Naive thymus-derived CD8-positive, alpha-beta T cell (primary cell): ENCODE data around the gene JPH2. TPM values are rescaled to one million over a fixed set of nuclear protein-coding genes. Genes with fewer than 3 reads are reported as not detected.
A peak's percentile ranks its signal among the peaks of the same experiment; 100 is the strongest.

Experiments used
- ATAC-seq, 2 donors: fragments of 150-1000 bp; cut with Tn5 transposase in 1 of 2; sonication (Bioruptor Pico), chemical (Tn5 transposase) in 1 of 2; 1 replicate in 1 of 2; 2 replicates in 1 of 2; pipeline ENCODE4 v1.10.0; 2021; ENCODE audit warnings: mild to moderate bottlenecking in 2 of 2, moderate library complexity in 2 of 2
- POLR2A ChIA-PET: fragments of 350-600 bp; sonication (Branson Sonifier 250); formaldehyde crosslinking; loops from one replicate; lab custom pipeline; 2021; ENCODE audit warnings: antibody characterized with exemption; lab: Charles Lee
- DNase-seq, 10 donors: peaks; one replicate each; pipeline versions ENCODE4 v3.0.0 to v3.0.0-alpha.2; 2020 to 2022
- H3K27ac Mint-ChIP-seq, 10 donors: one replicate each; pipeline ENCODE4 v1.8.0; 2020 to 2022; ENCODE audit warnings: mild to moderate bottlenecking in 10 of 10, mixed read lengths in 10 of 10, moderate library complexity in 4 of 10, inconsistent platforms in 1 of 10
- H3K27me3 Mint-ChIP-seq, 5 donors: one replicate each; pipeline ENCODE4 v1.8.0; 2021 to 2022; ENCODE audit warnings: mixed read lengths in 5 of 5
- H3K36me3 Mint-ChIP-seq, 3 donors: one replicate each; pipeline ENCODE4 v1.8.0; 2020 to 2022; ENCODE audit warnings: mixed read lengths in 3 of 3, mild to moderate bottlenecking in 2 of 3, inconsistent platforms in 1 of 3
- H3K4me1 Mint-ChIP-seq, 4 donors: one replicate each; pipeline ENCODE4 v1.8.0; 2021 to 2022; ENCODE audit warnings: mixed read lengths in 4 of 4
- H3K4me3 Mint-ChIP-seq, 10 donors: one replicate each; pipeline ENCODE4 v1.8.0; 2020 to 2022; ENCODE audit warnings: mild to moderate bottlenecking in 10 of 10, mixed read lengths in 10 of 10, moderate library complexity in 6 of 10, inconsistent platforms in 1 of 10
- H3K9me3 Mint-ChIP-seq, 9 donors: one replicate each; pipeline ENCODE4 v1.8.0; 2020 to 2022; ENCODE audit warnings: mixed read lengths in 9 of 9, mild to moderate bottlenecking in 3 of 9, inconsistent platforms in 1 of 9, moderate library complexity in 1 of 9
- polyA plus RNA-seq, 3 donors: library from polyadenylated mRNA; unstranded; fragments of 300-500 nt; fragmentation: Illumina TruSeq; gene quantifications; one replicate each; pipeline ENCODE4 v1.2.3, GENCODE V29; 2021
- total RNA-seq, 8 experiments: library from RNA in 2 of 8; stranded (reverse) in 2 of 8; gene quantifications; one replicate each; pipeline ENCODE4 v1.2.3 and lab custom pipeline; 2021 to 2026

JPH2 gene
- total and polyA plus RNA-seq, 5 experiments from 2014 or later: not detected

DNA sequence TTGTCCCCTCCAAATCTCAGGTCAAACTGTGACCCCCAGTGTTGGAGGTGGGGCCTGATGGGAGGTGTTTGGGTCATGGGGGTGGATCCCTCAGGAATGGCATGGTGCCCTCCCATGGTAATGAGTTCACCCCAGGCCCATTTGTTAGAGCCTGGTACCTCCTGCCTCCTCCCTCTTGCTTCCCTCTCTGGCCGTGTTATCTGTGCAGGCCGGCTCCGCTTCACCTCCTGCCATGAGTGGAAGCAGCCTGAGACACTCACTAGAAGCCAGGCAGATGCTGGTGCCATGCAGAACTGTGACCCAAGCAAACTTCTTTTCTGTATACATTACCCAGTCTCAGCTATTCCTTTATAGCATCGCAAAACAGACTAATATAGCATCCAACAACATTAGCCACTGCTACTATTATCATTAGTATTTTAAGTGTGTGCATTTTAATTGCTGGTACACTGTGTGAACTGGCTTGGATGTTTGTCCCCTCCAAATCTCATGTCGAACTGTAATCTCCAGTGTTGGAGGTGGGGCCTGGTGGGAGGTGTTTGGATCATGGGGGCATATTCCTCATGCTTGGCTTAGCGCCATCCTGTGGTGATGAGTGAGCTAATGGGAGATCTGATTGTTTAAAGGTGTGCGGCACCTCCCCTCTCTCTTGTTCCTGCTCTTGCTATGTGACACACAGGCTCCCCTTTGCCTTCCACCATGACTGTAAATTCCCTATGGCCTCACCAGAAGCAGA lies 35.8 kb upstream of the JPH2 start:
- H3K27ac Mint-ChIP-seq: peak overlapping the region; percentile 84 to 97 (median 88)
- no peaks in the 10 kb centered on the region for H3K36me3 Mint-ChIP-seq
- no peak for DNase-seq
- peaks cover 28 to 47% (median 43%) of the 10 kb centered on the region in 4 donors for H3K4me1 Mint-ChIP-seq
- no peaks in the 10 kb centered on the region for H3K9me3 Mint-ChIP-seq
- no peak for ATAC-seq
- no peaks in the 10 kb centered on the region for H3K27me3 Mint-ChIP-seq
- POLR2A ChIA-PET: interaction anchor here (0.8 kb wide), 1 partner anchor 13 kb away, joined by 4 read pairs; no protein-coding TSS in a partner anchor
- H3K4me3 Mint-ChIP-seq: no peak overlapping the region

- no peaks in the 10 kb centered on the region for H3K9me3 Mint-ChIP-seq
- no peak for ATAC-seq
- H3K36me3 Mint-ChIP-seq: no peaks in the 10 kb centered on the region
- H3K27me3 Mint-ChIP-seq: no peaks in the 10 kb centered on the region
- peak overlapping the region in 9 of 10 donors; percentile 62 to 97 (median 89) for H3K27ac Mint-ChIP-seq
- peaks cover 33 to 54% (median 49%) of the 10 kb centered on the region in 4 donors for H3K4me1 Mint-ChIP-seq
- no peak for DNase-seq
- POLR2A ChIA-PET: no interaction called here
- H3K4me3 Mint-ChIP-seq: no peak overlapping the region
These were observed 35.0 kb upstream of the JPH2 start for GRCh38 chr20:44222027-44222426.

GRCh38 chr20:44221368-44221954 lies 34.5 kb upstream of the JPH2 start:
- peaks cover 33 to 57% (median 52%) of the 10 kb centered on the region in 4 donors for H3K4me1 Mint-ChIP-seq
- H3K27ac Mint-ChIP-seq: peak overlapping the region; percentile 93 to 97 (median 96)
- DNase-seq (no peak), ATAC-seq (no peak)
- H3K9me3 Mint-ChIP-seq: no peaks in the 10 kb centered on the region
- H3K36me3 Mint-ChIP-seq: no peaks in the 10 kb centered on the region
- peak overlapping the region in 5 of 10 donors; percentile 10 to 49 (median 26) for H3K4me3 Mint-ChIP-seq
- H3K27me3 Mint-ChIP-seq: no peaks in the 10 kb centered on the region
- POLR2A ChIA-PET: no interaction called here

DNA sequence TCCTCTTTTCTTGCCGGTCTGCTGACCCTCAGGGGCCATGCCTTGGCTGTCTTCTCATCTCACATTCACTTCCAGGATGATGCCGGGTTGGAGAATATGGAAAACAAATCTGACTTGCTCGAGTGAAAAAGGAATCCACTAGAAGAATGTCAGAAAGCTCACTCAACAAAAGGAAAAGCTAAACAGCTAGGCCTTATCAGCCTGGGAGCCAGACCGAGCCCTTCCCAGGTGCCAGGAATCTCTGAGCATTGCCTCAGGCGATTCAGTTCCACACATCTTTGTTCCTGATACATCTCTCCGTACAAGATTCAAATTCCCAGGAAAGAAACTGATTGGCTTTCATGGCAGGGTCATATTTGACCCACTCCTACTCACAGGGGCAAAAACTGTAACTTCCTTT lies 32.8 kb upstream of the JPH2 start:
- POLR2A ChIA-PET: interaction anchor here (0.6 to 9.9 kb wide), 4 partner anchors 62 to 390 kb away, joined by 3 to 145 read pairs (median 12); partner anchors contain the start of gene FITM2
- peak overlapping the region; percentile 65 to 89 (median 84) for H3K4me3 Mint-ChIP-seq
- H3K27me3 Mint-ChIP-seq: no peaks in the 10 kb centered on the region
- H3K36me3 Mint-ChIP-seq: peaks cover 3 to 11% (median 4%) of the 10 kb centered on the region in 3 donors
- H3K4me1 Mint-ChIP-seq: peaks cover 45 to 73% (median 65%) of the 10 kb centered on the region in 4 donors
- no peaks in the 10 kb centered on the region for H3K9me3 Mint-ChIP-seq
- H3K27ac Mint-ChIP-seq: peak overlapping the region; percentile 93 to 97 (median 96)
- DNase-seq (no peak), ATAC-seq (no peak)

- Mint-ChIP-seq H3K36me3 (peaks cover 3 to 11% (median 4%) of the 10 kb centered on the region in 3 donors), H3K4me1 (peaks cover 46 to 75% (median 67%) of the 10 kb centered on the region in 4 donors), H3K4me3 (peak overlapping the region; percentile 65 to 89 (median 84)), H3K27me3 (no peaks in the 10 kb centered on the region), H3K9me3 (no peaks in the 10 kb centered on the region), H3K27ac (peak overlapping the region; percentile 93 to 97 (median 96))
- ATAC-seq (peak; percentile 10 to 21), DNase-seq (peak in 5 of 10 donors; percentile 12 to 70 (median 44))
- POLR2A ChIA-PET: interaction anchor here (0.6 to 9.9 kb wide), 11 partner anchors 9 to 431 kb away, joined by 3 to 145 read pairs (median 4); partner anchors contain the start of genes FITM2 and OSER1
These were observed 32.3 kb upstream of the JPH2 start for GRCh38 chr20:44219170-44219730.

DNA sequence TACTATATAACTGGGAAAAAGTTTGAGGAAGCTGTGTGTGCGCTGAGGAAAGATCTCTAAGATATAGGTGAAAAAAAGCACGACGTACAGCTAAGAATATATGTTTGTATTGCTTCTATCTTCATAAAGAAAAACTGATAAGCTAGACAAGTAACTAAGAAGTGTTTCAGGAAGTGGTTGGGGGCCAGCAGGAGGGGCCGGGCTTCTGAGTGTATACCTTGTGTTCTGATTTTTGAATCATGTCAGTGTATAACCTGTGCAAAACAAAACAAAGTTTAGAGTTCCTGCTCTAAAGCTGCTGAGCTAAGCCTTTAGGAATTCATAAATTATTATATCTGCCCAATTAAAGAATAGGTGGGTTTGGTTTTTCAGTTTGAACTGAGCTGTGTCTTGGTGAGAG lies 31.5 kb upstream of the JPH2 start:
- peak overlapping the region; percentile 93 to 97 (median 96) for H3K27ac Mint-ChIP-seq
- peak; percentile 29 to 80 (median 52) for DNase-seq

DNA sequence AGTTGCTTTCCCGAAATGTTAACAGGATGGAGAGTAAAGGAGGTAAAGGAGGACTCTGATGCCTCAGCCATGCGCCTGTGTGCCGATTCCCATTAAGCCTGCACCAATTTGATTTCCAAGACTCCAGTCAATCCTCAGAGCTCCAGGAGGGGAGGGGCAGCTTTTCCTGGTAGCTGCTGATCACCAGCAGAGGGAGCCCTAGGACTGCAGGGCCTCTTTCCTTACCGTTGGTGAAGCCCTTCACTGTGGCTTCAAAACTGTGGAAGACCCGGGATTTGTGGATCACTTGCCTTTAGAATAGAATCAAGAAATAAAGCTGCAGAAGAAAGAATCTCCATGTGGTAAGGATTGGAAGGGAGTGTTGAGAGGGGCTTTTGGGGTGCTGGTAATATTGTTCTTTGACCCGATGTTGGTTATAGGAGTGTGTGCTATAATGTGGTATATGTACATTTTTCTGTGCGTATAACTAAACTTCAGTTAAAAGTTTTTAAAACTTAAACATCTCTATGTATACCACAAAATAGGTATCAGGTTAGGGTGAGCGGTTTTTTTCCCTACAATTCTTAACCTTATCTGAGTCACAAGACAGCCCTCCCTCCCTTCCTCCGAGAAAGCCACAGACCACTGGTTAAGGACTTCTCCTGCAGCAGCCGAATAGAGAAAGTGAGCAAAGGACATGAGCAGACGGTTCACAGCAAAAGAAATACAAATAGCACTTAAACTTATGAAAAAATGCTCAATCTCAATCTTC lies 30.5 kb upstream of the JPH2 start:
- peak overlapping the region; percentile 65 to 89 (median 84) for H3K4me3 Mint-ChIP-seq
- peaks cover 3 to 11% (median 4%) of the 10 kb centered on the region in 3 donors for H3K36me3 Mint-ChIP-seq
- H3K9me3 Mint-ChIP-seq: no peaks in the 10 kb centered on the region
- peaks cover 43 to 79% (median 67%) of the 10 kb centered on the region in 4 donors for H3K4me1 Mint-ChIP-seq
- H3K27me3 Mint-ChIP-seq: no peaks in the 10 kb centered on the region
- DNase-seq (peak; percentile 54 to 86 (median 70)), ATAC-seq (peak; percentile 48 to 59)
- POLR2A ChIA-PET: interaction anchor here (0.6 to 9.9 kb wide), 10 partner anchors 7 to 495 kb away, joined by 3 to 145 read pairs (median 4); partner anchors contain the start of genes FITM2, OSER1 and TTPAL
- peak overlapping the region; percentile 93 to 97 (median 96) for H3K27ac Mint-ChIP-seq

More for the DNA sequence above, 31.5 kb upstream of the JPH2 start:
- POLR2A ChIA-PET: interaction anchor here (0.6 to 9.9 kb wide), 15 partner anchors 8 to 496 kb away, joined by 3 to 145 read pairs (median 4); partner anchors contain the start of genes FITM2 and OSER1
- peak; percentile 69 to 71 for ATAC-seq
- peaks cover 47 to 79% (median 68%) of the 10 kb centered on the region in 4 donors for H3K4me1 Mint-ChIP-seq
- H3K36me3 Mint-ChIP-seq: peaks cover 3 to 11% (median 4%) of the 10 kb centered on the region in 3 donors
- H3K27me3 Mint-ChIP-seq: no peaks in the 10 kb centered on the region
- no peaks in the 10 kb centered on the region for H3K9me3 Mint-ChIP-seq
- peak overlapping the region; percentile 65 to 89 (median 84) for H3K4me3 Mint-ChIP-seq

DNA sequence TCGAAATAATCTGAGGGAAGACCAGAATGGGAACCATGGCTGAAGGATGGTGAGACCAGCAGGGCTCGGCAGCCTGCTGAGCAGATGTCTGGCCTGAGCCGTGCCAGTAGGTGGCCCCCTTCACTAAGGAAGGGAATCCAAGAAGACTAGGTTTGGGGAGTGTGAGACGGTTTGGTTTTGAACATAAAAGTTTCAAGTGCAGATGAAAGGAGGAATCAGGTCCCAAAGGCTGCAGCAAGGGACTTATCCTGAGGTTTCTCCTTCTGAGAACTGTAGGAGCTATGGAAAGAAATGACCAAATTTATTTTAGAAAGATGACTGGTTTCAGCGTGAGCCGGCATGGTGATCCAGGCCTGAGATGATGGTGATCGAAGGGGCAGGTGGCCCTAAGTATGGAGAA lies 28.1 kb upstream of the JPH2 start:
- ATAC-seq (peak; percentile 15 to 16), DNase-seq (peak; percentile 62 to 89 (median 76))
- H3K27me3 Mint-ChIP-seq: peaks cover 0 to 2% (median 0%) of the 10 kb centered on the region in 5 donors
- H3K4me3 Mint-ChIP-seq: peak overlapping the region in 9 of 10 donors; percentile 20 to 61 (median 37)
- peak overlapping the region; percentile 64 to 96 (median 91) for H3K27ac Mint-ChIP-seq
- no peaks in the 10 kb centered on the region for H3K9me3 Mint-ChIP-seq
- H3K36me3 Mint-ChIP-seq: peaks cover 3 to 11% (median 4%) of the 10 kb centered on the region in 3 donors
- POLR2A ChIA-PET: interaction anchor here (0.9 to 9.9 kb wide), 3 partner anchors 97 to 396 kb away, joined by 3 to 145 read pairs (median 8); partner anchors contain the start of gene FITM2
- H3K4me1 Mint-ChIP-seq: peaks cover 41 to 74% (median 68%) of the 10 kb centered on the region in 4 donors

- Mint-ChIP-seq H3K9me3 (no peaks in the 10 kb centered on the region), H3K4me3 (peak overlapping the region in 4 of 10 donors; percentile 36 to 97 (median 93)), H3K27ac (peak overlapping the region; percentile 69 to 100 (median 98)), H3K36me3 (peaks cover 3 to 11% (median 4%) of the 10 kb centered on the region in 3 donors), H3K27me3 (peaks cover 0 to 2% (median 0%) of the 10 kb centered on the region in 5 donors), H3K4me1 (peaks cover 39 to 76% (median 69%) of the 10 kb centered on the region in 4 donors)
- ATAC-seq: no peak
- POLR2A ChIA-PET: interaction anchor here (0.5 to 9.9 kb wide), 4 partner anchors 76 to 398 kb away, joined by 3 to 145 read pairs (median 4); partner anchors contain the start of gene FITM2
- no peak for DNase-seq
These were observed 25.8 kb upstream of the JPH2 start for GRCh38 chr20:44212792-44213191.

- Mint-ChIP-seq H3K36me3 (peaks cover 3 to 24% (median 6%) of the 10 kb centered on the region in 3 donors), H3K9me3 (no peaks in the 10 kb centered on the region), H3K27ac (peak overlapping the region; percentile 97 to 100 (median 99)), H3K4me3 (peak overlapping the region; percentile 92 to 99 (median 96)), H3K4me1 (peaks cover 42 to 78% (median 71%) of the 10 kb centered on the region in 4 donors), H3K27me3 (peaks cover 0 to 2% (median 0%) of the 10 kb centered on the region in 5 donors)
- no peak for ATAC-seq
- DNase-seq: peak in 4 of 10 donors; percentile 30 to 34 (median 32)
- POLR2A ChIA-PET: interaction anchor here (1.5 to 9.9 kb wide), 3 partner anchors 100 to 400 kb away, joined by 4 to 145 read pairs (median 7); partner anchors contain the start of gene FITM2
These were observed 24.4 kb upstream of the JPH2 start for GRCh38 chr20:44211177-44212039.
